A204.1 (cell line): Measurements from ENCODE around the gene OLFM4.

ENCODE experiments used
- FAIRE-seq: peaks from 2 replicates; lab custom pipeline; 2012; peaks lifted over from hg19 to GRCh38; lab: Jason Lieb, UNC

The OLFM4 gene

DNA sequence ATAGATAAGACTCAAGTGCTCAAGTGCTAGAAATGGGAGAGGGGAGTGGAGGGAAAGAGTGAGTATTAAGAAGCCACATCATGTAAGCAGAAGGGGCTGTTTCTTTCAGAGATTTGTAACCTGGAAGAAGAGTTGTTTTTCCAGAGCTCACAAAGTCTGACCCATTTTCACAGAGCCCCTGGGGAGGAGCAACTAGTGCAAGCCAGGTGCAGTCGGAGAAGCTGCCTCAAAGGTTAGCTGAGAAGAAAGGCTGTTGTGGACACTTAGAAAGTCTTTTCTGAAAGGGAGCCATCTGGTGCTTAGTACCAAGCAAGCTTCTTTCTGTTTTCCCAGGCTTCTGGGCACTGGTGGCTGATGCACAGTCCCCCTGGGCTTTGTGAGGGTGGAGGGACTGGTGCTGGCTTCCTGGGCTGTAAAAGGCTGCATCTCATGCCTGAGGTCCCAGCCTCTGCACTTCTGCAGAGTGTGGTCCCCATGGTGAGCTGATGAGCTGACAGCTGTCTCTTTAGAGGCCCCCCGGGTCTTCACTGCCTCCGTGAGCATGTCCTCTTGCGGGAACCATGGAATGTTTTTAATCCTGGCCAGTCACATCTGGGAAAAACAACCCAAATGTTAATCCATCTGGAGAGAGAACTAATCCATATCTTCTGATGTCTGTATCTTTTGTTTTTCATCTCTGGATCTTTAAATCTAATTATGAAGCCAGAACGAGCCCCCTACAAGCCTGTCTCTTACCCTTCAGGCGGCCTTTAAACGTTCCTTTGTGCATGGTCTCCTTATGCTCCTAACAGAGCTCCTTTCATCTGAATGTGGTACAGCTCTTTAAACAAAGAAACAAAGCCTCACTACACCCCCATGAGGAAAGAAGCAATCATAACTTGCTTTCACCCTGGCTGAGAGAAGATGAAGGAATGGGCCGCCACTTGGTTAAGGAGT is 40.2 kb downstream of the OLFM4 start:
- FAIRE-seq, result no peak

DNA sequence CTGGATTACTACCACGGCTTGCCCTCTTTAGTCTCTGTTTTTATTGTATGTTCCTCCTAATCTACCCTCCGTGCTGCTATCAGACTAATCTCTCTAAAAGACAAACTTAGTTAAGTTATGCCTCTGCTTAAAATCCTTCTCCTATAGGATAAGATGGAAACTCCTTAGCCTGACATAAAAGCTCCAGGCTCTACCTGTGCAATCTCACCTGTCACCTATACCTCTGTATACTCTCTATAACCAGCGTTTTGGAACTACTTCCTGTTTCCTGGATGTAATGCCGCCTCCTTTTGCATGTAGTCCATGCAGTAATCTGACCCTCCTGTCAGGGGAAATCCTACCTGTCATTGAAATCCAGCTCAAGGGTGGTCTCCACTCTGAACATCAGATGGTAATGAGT is 41.2 kb downstream of the OLFM4 start:
- no peak for FAIRE-seq

DNA sequence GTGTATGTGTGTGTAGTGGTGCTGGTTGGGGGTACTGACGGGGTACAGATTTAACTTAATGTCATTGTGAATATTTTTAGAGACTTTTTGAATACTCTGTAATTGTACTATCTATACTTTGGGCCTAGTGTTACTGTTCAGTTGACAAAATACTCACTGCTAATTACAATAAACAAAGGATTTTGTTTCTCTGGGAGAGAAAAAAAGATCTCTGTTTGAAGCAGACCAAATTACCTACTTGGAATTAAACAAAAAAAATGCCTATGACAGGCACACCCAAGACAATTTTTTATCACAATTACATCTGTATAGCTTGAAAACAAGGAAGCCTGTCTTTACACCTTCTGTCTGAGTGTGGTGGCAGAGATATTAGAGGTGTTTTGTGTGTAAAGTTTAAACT is 45.1 kb downstream of the OLFM4 start:
- no peak for FAIRE-seq

- FAIRE-seq, result no peak
These were observed 45.5 kb downstream of the OLFM4 start for GRCh38 chr13:53074114-53074513.

DNA sequence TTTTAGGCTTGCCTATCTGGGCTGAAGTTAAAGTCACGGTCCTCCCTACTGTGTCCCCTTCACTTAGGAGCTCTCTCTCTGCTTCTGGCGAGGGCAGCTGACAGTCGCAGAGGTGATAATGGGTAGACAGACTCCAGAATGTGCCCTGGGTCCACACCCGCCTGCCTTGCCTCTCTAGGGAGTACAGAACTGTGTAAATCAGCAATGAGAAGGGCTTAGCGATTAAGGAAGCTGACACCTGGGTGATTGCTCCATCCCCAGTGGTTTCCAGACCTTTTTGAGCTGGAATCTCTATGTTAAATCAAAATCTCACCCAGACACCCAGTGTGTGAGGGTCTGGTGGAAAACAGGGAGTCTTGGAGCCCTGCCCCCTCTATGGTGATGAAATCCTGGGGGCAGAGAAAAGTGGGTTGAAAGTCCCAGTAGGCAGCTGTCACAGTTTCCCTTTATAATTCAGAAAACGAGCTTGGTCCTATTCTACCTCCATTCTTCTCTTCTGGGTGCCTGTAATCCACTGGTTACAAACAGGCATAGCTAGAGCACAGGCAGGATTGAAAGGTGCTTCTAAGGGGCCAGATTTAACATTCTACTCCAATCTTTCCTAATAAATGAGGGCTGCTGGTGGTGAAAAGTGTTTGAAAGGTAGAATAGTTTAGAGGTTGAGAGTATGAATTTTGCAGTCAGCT is 46.9 kb downstream of the OLFM4 start:
- FAIRE-seq, result no peak

GRCh38 chr13:53079691-53080090 is 51.1 kb downstream of the OLFM4 start:
- FAIRE-seq, result no peak

DNA sequence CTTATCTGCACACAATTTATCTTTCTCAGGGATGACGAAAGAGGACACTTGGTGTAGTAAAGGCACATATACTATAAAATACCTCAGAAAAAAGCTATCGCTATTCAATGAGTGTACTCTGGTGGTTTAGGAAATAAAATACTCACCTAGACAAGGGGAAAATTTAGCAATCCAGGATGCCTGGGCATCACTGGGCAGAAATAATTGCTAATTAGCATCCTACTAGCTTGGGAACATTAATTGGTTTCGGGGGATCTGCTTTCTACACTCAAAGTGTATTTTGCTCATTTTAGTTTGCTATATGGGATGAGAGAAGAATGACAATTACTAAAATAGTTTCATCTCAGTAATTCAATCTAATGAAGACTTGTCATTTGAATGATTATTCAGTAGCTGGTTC is 60.3 kb downstream of the OLFM4 start:
- no peak for FAIRE-seq

DNA sequence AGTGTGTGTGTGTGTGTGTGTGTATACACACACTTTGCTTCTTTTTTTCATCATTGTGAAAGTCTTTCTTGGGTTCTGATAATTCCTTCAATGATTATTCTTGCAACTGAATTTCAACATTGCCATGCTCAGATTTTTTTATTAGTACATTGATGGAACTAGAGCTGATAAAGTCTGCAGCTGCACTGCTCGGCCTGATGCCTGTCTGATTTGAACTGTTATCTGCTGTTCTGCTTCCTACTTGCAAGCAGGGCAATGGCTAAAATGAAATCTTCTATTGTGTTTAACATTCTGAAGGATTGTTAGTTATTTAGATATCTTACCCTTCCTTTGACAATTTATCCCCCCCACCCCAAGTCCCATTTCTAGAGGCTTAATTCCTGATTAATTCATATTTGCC is 61.3 kb downstream of the OLFM4 start:
- no peak for FAIRE-seq

- no peak for FAIRE-seq
These were observed 61.8 kb downstream of the OLFM4 start for GRCh38 chr13:53090461-53090860.

GRCh38 chr13:53092931-53093330 is 64.3 kb downstream of the OLFM4 start:
- FAIRE-seq, result no peak

DNA sequence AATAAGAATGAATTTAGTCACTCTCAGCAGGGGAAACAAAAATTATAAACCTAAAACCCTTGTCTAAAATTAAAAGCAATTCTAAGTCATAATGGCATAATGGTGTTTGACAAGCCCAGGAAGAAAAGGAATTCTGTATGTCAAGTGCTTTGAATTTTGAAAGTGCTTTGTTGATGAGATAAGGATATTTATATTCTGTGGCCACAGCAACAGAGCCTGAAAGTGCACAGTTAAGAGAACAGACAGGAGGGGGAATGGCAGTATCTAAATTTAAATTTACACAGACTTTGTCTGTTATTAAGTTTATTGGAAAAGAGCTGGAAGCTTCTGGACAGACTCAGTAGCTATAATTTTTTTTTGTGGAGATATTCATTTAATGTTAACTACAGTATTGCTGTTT is 69.8 kb downstream of the OLFM4 start:
- no peak for FAIRE-seq

DNA sequence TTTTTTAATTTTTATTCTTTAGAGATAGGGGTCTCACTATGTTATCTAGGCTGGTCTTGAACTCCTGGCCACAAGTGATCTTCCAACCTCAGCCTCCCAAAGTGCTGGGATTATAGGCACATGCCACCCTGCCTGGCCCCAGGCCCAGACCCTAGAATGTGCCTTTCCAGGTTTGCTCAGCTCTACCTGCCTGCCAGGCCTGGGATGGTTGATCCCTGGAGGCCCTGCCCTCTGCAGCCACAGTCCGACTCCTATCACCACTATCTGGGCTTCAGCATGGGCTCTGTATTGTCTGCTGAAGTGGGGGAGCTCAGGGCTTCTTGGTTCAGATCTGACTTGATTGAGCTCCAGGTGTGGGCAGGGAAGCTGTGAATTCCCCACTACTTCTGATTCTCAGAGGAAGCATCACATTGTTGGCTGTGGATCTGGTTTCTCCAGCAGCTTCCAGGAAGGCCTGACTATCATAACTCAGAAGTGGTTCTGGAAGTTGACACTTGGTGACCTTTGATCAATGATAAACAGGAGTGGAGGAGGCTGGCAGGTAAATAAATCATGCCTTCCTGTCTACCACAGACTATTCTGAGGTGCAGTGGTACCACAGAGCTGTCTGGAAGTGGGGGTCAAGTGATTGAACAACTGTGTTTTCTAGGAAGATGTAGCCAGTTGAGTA is 71.9 kb downstream of the OLFM4 start:
- FAIRE-seq, result no peak
